Smooth muscle cell (in vitro differentiated cells): ENCODE results near the gene COL6A3. TPM values are rescaled to one million over a fixed set of nuclear protein-coding genes. Genes with fewer than 3 reads are reported as not detected.
"Not testable (repeated sequence)": the region's sequence is repeated elsewhere in the genome, so short reads cannot be mapped to it uniquely, and the experiment has no call there.

Experiments used
- DNase-seq: peaks from one replicate; lab custom pipeline; 2025; ENCODE audit not compliant: unreplicated experiment; lab: John Stamatoyannopoulos, UW
- H2AFZ ChIP-seq: fragments of 200-600 bp; sonication (generic); 2 replicates; pipeline ENCODE4 v1.6.0; 2016; ENCODE audit warnings: antibody characterized with exemption, low read depth, mild to moderate bottlenecking
- H3F3A ChIP-seq: fragments of 200-600 bp; sonication (generic); 2 replicates; pipeline ENCODE4 v1.6.0; 2017; ENCODE audit warnings: antibody characterized with exemption, low read depth
- H3K27ac ChIP-seq: fragments of 200-600 bp; sonication (generic); 2 replicates; pipeline ENCODE4 v1.5.1; 2016; ENCODE audit warnings: low read depth, mild to moderate bottlenecking
- H3K27me3 ChIP-seq: fragments of 200-600 bp; sonication (generic); 2 replicates; pipeline ENCODE4 v1.6.1; 2016; ENCODE audit warnings: low read depth, mild to moderate bottlenecking
- H3K36me3 ChIP-seq: fragments of 200-600 bp; sonication (generic); 2 replicates; pipeline ENCODE4 v1.5.1; 2016; ENCODE audit warnings: low read depth
- H3K4me1 ChIP-seq: fragments of 200-600 bp; sonication (generic); 2 replicates; pipeline ENCODE4 v1.5.1; 2016; ENCODE audit warnings: low read depth
- H3K4me2 ChIP-seq: fragments of 200-600 bp; sonication (generic); 2 replicates; pipeline ENCODE4 v1.6.0; 2016; ENCODE audit warnings: mild to moderate bottlenecking
- H3K4me3 ChIP-seq: fragments of 200-600 bp; sonication (generic); 2 replicates; pipeline ENCODE4 v1.5.1; 2016; ENCODE audit warnings: mild to moderate bottlenecking
- H3K79me2 ChIP-seq: fragments of 200-600 bp; sonication (generic); 2 replicates; pipeline ENCODE4 v1.6.0; 2016; ENCODE audit warnings: low read depth, mild to moderate bottlenecking
- H3K9ac ChIP-seq: fragments of 200-600 bp; sonication (generic); 2 replicates; pipeline ENCODE4 v1.6.0; 2016; ENCODE audit warnings: low read depth
- H3K9me3 ChIP-seq: fragments of 200-600 bp; sonication (generic); replicated peaks from 2 replicates; pipeline ENCODE4 v1.5.1; 2016; ENCODE audit warnings: low read depth
- H4K20me1 ChIP-seq: fragments of 200-600 bp; sonication (generic); 2 replicates; pipeline ENCODE4 v1.6.0; 2016; ENCODE audit warnings: low read depth
- CTCF ChIP-seq: fragments of 200-600 bp; sonication (generic); IDR thresholded peaks from 2 replicates; pipeline ENCODE4 v1.5.1; 2017; ENCODE audit warnings: borderline replicate concordance, mild to moderate bottlenecking, antibody characterized with exemption; ENCODE audit not compliant: insufficient read depth, poor library complexity, severe bottlenecking
- WGBS: methylation state at CpG from one replicate; pipeline ENCODE4 v1.1.7; 2016; ENCODE audit warnings: low lambda C conversion rate; 5-methylcytosine and 5-hydroxymethylcytosine counted together
- polyA plus RNA-seq: library from polyadenylated mRNA; unstranded; fragments of >200 nt; fragmentation: Nextera tagmentation; extraction: Ambion mirVana; gene quantifications from 2 replicates; pipeline ENCODE4 v1.2.1, GENCODE V29; 2016
- total RNA-seq: library from RNA; depleted of rRNA; stranded (reverse); fragments of >200 nt; gene quantifications from 2 replicates; pipeline ENCODE4 v1.2.3, GENCODE V29; 2014

The COL6A3 gene
- total and polyA plus RNA-seq, 2 experiments from 2014 or later = 888 to 1,708 TPM

GRCh38 chr2:237358721-237359517 is 55.0 kb downstream of the COL6A3 start:
- H3K4me2 ChIP-seq = no peak overlapping the region
- DNase-seq = no peak
- peaks cover 38% of the 10 kb centered on the region for H3K36me3 ChIP-seq
- 84% methylated on average over 9 of the region's 9 CpGs for WGBS
- H3F3A ChIP-seq = peaks cover 87% of the 10 kb centered on the region
- no peaks in the 10 kb centered on the region for H3K4me1 ChIP-seq
- H3K4me3 ChIP-seq = no peak overlapping the region
- H3K79me2 ChIP-seq = peaks cover 66% of the 10 kb centered on the region
- H3K27me3 ChIP-seq = no peaks in the 10 kb centered on the region
- no peak overlapping the region for H2AFZ ChIP-seq
- no peak for TF ChIP-seq CTCF
- H3K9ac ChIP-seq = no peak overlapping the region
- H3K9me3 ChIP-seq = no peaks in the 10 kb centered on the region
- peak overlapping the region; percentile 65 for H3K27ac ChIP-seq
- H4K20me1 ChIP-seq = peaks cover 77% of the 10 kb centered on the region

- Histone ChIP-seq H3K9ac (no peak overlapping the region), H3K36me3 (peaks cover 27% of the 10 kb centered on the region), H3K27ac (peak overlapping the region; percentile 65)
Observed at GRCh38 chr2:237355701-237356100, 58.3 kb downstream of the COL6A3 start.

GRCh38 chr2:237354892-237355291 is 59.1 kb downstream of the COL6A3 start:
- no peak overlapping the region for H3K4me3 ChIP-seq
- H3K4me1 ChIP-seq = no peaks in the 10 kb centered on the region
- no peak overlapping the region for H3K9ac ChIP-seq
- H3F3A ChIP-seq = peaks cover 91% of the 10 kb centered on the region
- no peak for TF ChIP-seq CTCF
- no peak overlapping the region for H2AFZ ChIP-seq
- H3K27me3 ChIP-seq = no peaks in the 10 kb centered on the region
- peak overlapping the region; percentile 65 for H3K27ac ChIP-seq
- DNase-seq = no peak
- WGBS = 90% methylated on average over 8 of the region's 8 CpGs
- H3K4me2 ChIP-seq = no peak overlapping the region
- H3K9me3 ChIP-seq = no peaks in the 10 kb centered on the region
- peaks cover 51% of the 10 kb centered on the region for H3K79me2 ChIP-seq
- H3K36me3 ChIP-seq = peaks cover 27% of the 10 kb centered on the region
- H4K20me1 ChIP-seq = peaks cover 37% of the 10 kb centered on the region

More at GRCh38 chr2:237355701-237356100, 58.3 kb downstream of the COL6A3 start:
- Histone ChIP-seq H2AFZ (no peak overlapping the region), H3K4me2 (no peak overlapping the region), H3K9me3 (no peaks in the 10 kb centered on the region), H3K27me3 (no peaks in the 10 kb centered on the region), H3F3A (peaks cover 90% of the 10 kb centered on the region), H3K4me1 (no peaks in the 10 kb centered on the region), H4K20me1 (peaks cover 45% of the 10 kb centered on the region), H3K4me3 (no peak overlapping the region), H3K79me2 (peaks cover 57% of the 10 kb centered on the region)
- WGBS = 98% methylated on average over 5 of the region's 5 CpGs
- DNase-seq = no peak
- TF ChIP-seq CTCF = no peak

GRCh38 chr2:237354172-237354571 is 59.8 kb downstream of the COL6A3 start:
- Histone ChIP-seq H3F3A (peaks cover 91% of the 10 kb centered on the region), H3K27ac (peak overlapping the region; percentile 65), H4K20me1 (peaks cover 30% of the 10 kb centered on the region), H3K36me3 (peaks cover 31% of the 10 kb centered on the region), H3K79me2 (peaks cover 50% of the 10 kb centered on the region)
- not testable (repeated sequence) for H3K4me1 ChIP-seq, H3K4me3 ChIP-seq, DNase-seq, H3K9me3 ChIP-seq, H3K27me3 ChIP-seq, H3K9ac ChIP-seq, H2AFZ ChIP-seq, H3K4me2 ChIP-seq
- 72% methylated on average over 6 of the region's 6 CpGs for WGBS
